ENCODE data around the gene MRPS22. TPM values are rescaled to one million over a fixed set of nuclear protein-coding genes. Genes with fewer than 3 reads are reported as not detected.

MRPS22 gene
- total and polyA plus RNA-seq, 2 of the 13 experiments (the other 11 are each of a cell fraction or from before 2014, with no cell fraction given) = 52.7 to 113 TPM

DNA sequence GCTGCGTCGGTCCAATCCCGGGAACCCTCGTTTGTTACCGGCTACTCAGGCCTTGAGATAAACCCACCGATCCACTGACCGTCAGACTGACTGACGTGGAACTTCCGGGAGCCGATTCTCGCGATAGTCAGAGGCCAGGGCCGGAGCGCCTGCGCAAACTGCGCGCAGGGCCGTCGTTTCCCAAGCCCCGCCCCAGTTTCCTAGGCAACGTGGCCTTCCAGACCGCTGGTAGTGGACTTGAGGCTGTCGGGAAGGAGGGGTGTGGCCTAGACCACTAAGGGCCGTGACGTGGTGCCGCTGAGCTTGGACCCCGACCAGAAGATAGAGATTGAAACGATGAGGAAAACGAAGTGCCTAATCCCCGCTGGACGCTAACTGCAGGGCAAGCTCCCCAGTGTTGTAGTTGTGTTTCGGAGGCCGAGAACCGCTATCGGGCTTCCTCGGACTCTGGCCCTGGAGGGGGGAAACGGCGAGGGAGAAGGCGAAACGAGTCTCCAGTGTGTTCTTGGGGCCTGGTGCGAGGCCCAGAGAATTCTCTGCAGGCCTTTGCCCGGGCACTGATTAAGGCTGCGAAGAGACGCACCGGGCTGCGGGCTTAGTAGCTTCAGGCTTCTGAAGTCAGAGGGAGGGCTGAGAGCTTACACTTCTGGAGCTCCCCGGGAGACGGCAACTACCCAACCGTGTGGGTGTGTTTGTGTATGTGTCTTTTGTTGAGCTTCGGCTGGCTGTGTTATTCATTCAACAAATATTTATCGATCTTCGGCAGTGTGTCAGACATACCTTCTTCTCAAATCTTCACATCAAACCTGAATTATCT, 45.9 kb downstream of the MRPS22 start, which contains the start of gene COPB2 (continued):
- TF ChIP-seq ARID3A (IDR thresholded peaks at IDR 0.05; ENCODE audit: low read depth, low read length) (peak; percentile 65), NFIB (CRISPR knock-in tag; IDR thresholded peaks at IDR 0.05; ENCODE audit: borderline replicate concordance) (no peak), ZNF839 (CRISPR knock-in tag; IDR thresholded peaks at IDR 0.05; ENCODE audit: borderline replicate concordance) (no peak), SMARCC2 (IDR thresholded peaks at IDR 0.05) (no peak), KLF6 (CRISPR knock-in tag; IDR thresholded peaks at IDR 0.05) (peak; percentile 79), ZSCAN12 (CRISPR knock-in tag; IDR thresholded peaks at IDR 0.05) (no peak), ZNF124 (CRISPR knock-in tag; IDR thresholded peaks at IDR 0.05) (no peak; the same call in 1 of the 2 replicates), ZNF264 (CRISPR knock-in tag; IDR thresholded peaks at IDR 0.05) (peak; percentile 63; the same call in 1 of the 2 replicates), ZHX2 (IDR thresholded peaks at IDR 0.05; ENCODE audit: low read depth) (no peak), ZHX2 (CRISPR knock-in tag; IDR thresholded peaks at IDR 0.05; ENCODE audit: borderline replicate concordance) (0 out of 2 replicates have a peak, but pooled peaks have one; percentile 59), SP2 (CRISPR knock-in tag; IDR thresholded peaks at IDR 0.05) (no peak), ZNF589 (CRISPR knock-in tag; conservative IDR thresholded peaks at IDR 0.05) (no peak), SOX6 (IDR thresholded peaks at IDR 0.05) (no peak), SOX6 (CRISPR knock-in tag; IDR thresholded peaks at IDR 0.05) (peak; percentile 25)
- TF ChIP-seq, protein P1, sequence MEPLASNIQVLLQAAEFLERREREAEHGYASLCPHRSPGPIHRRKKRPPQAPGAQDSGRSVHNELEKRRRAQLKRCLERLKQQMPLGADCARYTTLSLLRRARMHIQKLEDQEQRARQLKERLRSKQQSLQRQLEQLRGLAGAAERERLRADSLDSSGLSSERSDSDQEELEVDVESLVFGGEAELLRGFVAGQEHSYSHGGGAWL (CRISPR knock-in tag; IDR thresholded peaks at IDR 0.05) = no peak
- TF ChIP-seq, protein P2, sequence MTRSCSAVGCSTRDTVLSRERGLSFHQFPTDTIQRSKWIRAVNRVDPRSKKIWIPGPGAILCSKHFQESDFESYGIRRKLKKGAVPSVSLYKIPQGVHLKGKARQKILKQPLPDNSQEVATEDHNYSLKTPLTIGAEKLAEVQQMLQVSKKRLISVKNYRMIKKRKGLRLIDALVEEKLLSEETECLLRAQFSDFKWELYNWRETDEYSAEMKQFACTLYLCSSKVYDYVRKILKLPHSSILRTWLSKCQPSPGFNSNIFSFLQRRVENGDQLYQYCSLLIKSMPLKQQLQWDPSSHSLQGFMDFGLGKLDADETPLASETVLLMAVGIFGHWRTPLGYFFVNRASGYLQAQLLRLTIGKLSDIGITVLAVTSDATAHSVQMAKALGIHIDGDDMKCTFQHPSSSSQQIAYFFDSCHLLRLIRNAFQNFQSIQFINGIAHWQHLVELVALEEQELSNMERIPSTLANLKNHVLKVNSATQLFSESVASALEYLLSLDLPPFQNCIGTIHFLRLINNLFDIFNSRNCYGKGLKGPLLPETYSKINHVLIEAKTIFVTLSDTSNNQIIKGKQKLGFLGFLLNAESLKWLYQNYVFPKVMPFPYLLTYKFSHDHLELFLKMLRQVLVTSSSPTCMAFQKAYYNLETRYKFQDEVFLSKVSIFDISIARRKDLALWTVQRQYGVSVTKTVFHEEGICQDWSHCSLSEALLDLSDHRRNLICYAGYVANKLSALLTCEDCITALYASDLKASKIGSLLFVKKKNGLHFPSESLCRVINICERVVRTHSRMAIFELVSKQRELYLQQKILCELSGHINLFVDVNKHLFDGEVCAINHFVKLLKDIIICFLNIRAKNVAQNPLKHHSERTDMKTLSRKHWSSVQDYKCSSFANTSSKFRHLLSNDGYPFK (CRISPR knock-in tag; IDR thresholded peaks at IDR 0.05; ENCODE audit: borderline replicate concordance) = peak; percentile 63; the same call in 1 of the 2 replicates
- TF ChIP-seq, protein P3, sequence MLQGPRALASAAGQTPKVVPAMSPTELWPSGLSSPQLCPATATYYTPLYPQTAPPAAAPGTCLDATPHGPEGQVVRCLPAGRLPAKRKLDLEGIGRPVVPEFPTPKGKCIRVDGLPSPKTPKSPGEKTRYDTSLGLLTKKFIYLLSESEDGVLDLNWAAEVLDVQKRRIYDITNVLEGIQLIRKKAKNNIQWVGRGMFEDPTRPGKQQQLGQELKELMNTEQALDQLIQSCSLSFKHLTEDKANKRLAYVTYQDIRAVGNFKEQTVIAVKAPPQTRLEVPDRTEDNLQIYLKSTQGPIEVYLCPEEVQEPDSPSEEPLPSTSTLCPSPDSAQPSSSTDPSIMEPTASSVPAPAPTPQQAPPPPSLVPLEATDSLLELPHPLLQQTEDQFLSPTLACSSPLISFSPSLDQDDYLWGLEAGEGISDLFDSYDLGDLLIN (CRISPR knock-in tag; IDR thresholded peaks at IDR 0.05; ENCODE audit: borderline replicate concordance) = no peak

All from HepG2 (cell line).